HG02798 (cell line): ENCODE results near the gene SPATA3.
"Not testable (repeated sequence)": the region's sequence is repeated elsewhere in the genome, so short reads cannot be mapped to it uniquely, and the experiment has no call there.

Experiments used
- ATAC-seq: cut with Tn5 transposase; IDR thresholded peaks from one replicate; pipeline ENCODE4 v1.9.1; 2021; ENCODE audit warnings: mild to moderate bottlenecking; ENCODE audit not compliant: unreplicated experiment, poor library complexity

The SPATA3 gene

DNA sequence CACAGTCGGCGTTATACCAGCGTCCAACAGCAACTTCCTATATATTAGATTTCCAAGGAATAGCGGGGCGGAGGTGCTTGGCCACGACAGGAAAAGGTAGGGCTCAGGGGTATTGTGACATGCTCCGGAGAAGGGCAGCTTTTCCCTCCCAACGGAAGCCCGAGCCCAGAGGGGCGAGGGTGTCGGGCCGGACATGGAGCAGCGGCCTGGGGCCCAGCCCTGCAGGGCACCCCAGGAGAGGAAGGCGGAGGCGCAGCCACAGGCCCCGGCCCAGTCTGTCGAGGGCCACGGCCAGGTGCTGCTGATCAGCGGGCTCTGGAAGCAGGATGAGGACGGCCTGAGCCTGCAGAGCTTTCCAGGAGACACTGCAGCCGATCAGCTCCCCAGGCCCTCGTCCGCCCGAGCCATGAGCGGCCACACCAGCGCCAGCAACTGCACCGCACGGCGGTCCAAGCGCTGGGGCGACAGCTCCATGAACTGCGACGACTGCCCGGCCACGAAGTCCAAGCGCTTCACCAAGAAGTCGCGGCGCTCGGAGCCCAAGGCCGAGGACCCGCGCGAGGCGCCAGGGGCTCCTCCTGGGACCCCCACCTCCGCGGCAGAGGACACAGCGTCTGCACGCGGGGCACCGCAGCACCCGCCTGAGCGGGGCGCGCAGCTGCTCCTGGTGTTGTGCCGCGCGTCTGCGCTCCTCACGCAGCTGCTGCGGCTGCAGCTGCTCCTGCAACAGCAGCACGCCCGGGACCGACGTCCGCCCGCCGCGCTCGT, 5.6 kb upstream of the SPATA3 start:
- ATAC-seq = no peak

GRCh38 chr2:230990899-230991150, 5.1 kb upstream of the SPATA3 start:
- no peak for ATAC-seq

- ATAC-seq = no peak
Measured at GRCh38 chr2:230991598-230991997, 4.3 kb upstream of the SPATA3 start.

- ATAC-seq = no peak
Measured at GRCh38 chr2:230996661-230997060, 740 bp downstream of the SPATA3 start.

DNA sequence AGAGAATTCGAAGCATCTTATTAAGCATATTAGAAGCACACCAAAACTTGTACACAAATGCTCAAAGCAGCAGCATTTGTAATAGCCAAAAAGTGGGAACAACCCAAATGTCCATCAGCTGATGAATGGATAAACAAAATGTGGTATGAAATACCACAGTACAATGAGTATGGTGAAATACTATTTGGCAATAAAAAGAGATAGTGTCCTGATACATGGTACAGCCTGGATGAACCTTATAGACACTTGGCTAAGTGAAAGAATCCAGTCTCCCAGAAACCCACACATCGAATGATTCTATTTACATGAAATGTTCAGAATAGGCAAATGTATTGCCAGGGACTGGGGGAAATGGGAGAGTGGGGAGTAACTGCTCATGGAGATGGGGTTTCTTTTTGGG, 3.0 kb downstream of the SPATA3 start:
- no peak for ATAC-seq

DNA sequence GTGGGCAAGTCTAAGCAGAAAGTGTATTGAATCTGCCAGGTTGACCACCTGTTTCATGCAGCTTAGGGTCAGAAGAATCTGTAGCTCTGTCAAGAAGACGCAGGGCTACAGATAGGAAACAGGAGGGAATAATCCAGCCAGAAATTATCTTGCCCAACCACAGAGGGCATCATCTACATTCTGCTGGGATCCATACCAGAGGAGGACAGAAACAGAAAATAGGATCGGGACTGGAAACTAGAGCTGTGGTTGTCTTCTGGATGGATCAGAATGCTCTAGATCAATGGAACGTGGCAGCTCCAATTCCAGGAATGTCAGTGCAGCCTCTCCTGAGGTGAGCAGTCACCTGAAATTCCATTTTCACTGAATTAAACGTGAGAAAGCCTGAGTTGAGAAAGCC, 3.6 kb downstream of the SPATA3 start:
- ATAC-seq = no peak

DNA sequence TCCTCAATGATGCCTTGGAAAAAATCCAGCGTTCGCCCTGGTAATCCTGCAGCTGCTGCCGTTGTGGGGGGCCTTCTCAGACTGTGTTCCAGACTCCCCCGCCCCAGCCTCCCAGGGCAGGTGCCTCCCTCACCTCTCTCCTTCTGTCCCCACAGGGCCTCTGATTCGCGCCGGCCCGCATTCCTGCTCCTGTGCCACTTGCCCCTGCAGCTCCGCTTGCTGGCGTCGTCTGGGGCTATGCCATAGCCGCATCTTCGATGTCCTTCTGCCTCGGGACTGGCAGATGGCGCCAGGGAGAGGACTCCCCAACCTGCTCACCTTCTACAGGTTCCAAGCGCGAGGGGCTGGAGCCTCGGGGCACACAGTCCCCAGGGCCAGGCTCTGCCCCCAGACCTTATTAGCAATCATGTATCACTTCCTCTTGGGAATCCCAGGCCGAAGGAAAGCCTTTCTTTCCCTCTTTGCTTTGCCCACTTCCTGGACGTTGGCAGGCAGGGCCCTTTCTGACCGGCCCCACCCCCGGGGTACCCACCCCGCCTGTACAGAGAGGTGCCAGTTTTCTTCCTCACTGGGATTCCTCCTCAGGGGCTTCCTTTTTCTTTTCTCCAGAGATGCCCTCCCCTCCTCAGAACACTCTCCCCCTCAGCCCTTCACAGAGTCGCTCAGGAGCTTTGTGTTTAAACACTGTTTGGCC, 4.4 kb downstream of the SPATA3 start:
- ATAC-seq = no peak

GRCh38 chr2:231001036-231001435, 5.1 kb downstream of the SPATA3 start:
- no peak for ATAC-seq

DNA sequence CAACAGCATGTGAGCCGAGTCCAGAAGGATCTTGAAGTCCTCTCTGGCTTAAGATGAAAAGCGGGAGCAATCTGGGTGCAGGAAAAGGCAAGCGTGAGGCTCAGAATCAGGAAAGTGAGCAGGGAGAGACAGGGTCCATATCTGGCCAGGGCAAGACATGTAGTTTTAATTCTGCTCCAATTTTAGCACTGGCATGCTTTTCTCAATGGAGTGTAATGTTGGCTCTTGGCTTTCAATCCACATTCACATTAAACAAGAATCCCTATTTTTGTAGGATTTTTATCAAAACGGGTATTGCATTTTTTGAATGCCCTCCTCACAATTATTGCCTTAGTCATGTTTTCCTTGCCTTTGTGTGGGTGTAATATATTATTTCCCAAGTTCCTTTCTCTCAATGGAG, 6.0 kb downstream of the SPATA3 start:
- no peak for ATAC-seq

GRCh38 chr2:231002641-231003040, 6.7 kb downstream of the SPATA3 start:
- no peak for ATAC-seq

DNA sequence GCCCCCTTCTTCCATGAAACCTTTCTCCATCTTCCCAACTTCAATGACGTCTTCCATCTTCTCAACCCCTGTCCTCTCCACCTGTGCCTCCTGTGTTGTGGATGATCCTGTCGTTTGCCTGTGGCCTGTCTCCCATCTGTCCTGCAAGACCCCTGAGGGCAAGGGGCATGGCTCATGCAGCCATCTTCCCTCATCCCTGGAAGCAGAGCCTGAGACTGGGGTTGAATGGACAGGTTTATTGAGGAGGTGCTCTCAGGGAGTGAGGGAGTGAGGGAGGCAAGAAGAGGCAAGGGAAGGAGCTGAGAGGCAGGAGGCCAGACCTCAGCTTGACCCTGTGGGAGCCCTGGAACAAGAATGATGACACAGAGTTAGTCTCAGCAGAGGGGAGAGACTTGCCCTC, 7.3 kb downstream of the SPATA3 start:
- no peak for ATAC-seq

- not testable (repeated sequence) for ATAC-seq
Measured at GRCh38 chr2:231004930-231005329, 9.0 kb downstream of the SPATA3 start.

- no peak for ATAC-seq
Measured at GRCh38 chr2:231007286-231008098, 11.6 kb downstream of the SPATA3 start.

DNA sequence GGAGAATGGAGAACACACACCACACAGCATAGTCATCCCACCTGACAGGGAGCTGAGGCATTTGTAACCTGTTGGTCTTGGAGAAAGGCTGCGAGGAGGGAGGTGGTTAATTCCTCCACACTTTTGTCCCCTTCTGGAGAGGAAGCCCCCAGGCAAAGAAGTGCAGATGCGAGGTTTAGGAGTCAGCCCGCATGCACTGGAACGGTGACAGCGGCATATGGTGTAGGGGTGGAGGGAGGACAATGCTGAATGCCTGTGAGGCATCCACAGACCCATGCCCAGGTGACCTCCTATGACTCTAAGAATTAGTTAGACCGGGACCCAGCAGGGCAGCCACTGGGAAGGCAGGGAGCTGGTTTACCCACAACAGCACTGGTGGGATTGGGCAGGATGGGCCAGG, 12.2 kb downstream of the SPATA3 start:
- no peak for ATAC-seq

DNA sequence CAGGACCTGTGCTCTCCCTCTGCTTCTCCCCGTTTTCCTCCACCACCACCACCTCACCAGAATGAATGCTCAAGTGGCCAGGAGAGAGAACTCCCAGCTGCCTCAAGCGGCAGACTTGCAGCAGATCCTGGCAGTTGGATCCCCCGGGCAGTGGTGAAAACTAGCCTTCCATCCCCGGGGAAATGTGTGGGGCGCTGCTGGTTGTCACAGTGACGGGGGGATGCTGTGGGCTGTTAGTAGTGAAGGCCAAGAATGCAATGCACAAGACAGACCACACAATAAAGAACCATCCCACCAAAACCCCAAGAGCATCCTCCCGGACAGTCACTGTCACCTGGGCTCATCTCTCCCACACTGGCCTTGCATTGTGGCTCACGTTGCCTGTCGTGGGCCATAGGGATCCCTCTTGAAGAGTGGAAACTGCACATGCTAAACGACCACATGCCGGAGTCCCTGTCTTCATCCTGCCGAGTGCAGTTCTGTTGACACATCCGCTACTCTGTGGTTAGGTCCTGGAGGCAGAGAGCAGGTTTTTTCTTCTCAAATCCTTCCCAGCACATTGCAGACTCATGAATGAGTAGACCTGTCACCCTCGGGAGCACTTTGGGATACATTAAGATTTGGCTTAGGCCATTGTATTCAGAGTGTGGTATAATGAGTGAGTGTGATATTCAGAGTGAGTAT, 13.5 kb downstream of the SPATA3 start:
- no peak for ATAC-seq

DNA sequence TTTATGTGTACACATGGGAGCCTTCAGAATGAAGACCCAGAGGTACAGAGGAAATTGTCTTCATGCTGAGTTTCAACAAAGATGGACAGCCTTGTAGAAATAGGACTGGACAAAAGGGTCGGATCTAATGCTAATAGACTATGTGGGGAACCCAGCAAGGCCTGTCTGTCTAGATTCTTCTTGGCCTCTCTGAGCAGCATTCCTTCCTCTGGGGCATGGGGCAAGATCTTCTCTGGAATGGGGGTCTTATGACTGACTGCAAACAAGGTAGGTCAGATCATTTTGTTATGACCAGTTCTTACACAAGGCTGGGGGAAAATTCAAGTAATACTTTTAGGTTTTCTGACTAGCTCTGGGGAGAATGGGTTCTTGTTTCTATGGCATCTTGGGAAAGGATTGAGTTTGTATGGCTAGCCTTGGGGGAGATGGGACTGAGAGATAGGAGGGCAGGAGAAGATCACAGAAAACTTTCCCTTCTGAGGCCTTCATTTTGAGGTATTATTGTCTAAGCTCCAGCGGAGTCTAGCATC, 14.3 kb downstream of the SPATA3 start:
- no peak for ATAC-seq

GRCh38 chr2:231011526-231011925, 15.6 kb downstream of the SPATA3 start:
- no peak for ATAC-seq

DNA sequence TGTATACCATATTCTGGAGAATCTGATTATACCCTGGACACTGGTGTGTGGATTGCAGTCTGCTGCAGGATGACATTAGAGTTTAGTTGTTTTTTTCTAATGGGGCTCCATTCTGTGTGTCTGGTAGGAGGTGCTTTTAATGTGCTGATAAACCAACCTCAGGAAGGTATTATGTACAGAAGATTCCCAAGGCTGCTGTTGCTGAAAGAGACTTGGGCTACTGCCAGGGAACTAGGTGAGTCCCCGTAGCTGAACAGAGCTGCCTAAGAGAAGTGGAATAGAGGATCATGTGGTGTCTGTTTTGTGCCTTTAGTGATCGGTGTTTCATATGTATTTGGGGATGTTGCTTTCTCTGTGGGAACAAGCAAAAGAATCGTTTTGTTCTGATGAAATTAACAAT, 16.5 kb downstream of the SPATA3 start:
- ATAC-seq = no peak

GRCh38 chr2:231013820-231014219, 17.9 kb downstream of the SPATA3 start:
- ATAC-seq = no peak

- no peak for ATAC-seq
Measured at GRCh38 chr2:231015478-231015877, 19.6 kb downstream of the SPATA3 start.

DNA sequence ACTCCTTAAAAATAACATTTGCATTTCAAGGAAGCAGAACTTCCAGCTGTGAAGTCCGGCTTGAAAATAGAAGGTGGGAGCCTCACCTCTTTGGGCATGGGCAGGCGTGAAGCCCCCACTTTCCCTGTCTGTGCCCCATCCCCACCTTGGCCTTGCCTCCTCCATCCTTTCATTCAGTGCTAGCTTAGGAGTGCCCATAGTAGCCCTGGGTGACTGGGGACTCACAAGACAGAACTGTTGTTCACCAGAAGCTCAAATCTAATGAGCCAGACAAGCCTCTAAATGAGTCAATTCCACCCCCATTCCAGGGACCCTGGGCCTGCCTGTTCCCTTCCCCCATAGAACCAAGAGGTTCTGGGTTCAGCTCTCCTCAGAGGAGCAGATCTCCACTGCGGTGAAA, 20.0 kb downstream of the SPATA3 start:
- ATAC-seq = no peak
